Measurements from ENCODE around the gene ZNF391. TPM values are rescaled to one million over a fixed set of nuclear protein-coding genes. Genes with fewer than 3 reads are reported as not detected.

ZNF391 gene
- total and polyA plus RNA-seq, 10 donors: 1.4 to 4.9 (median 2.4) TPM

GRCh38 chr6:27414300-27414699 lies 25.7 kb downstream of the ZNF391 start:
- Histone ChIP-seq H3K27ac (no peak overlapping the region), H3K36me3 (no peaks in the 10 kb centered on the region), H3K4me3 (no peak overlapping the region), H3K4me1 (no peaks in the 10 kb centered on the region), H3K27me3 (replicated peaks in 1 of 7) (no peaks in the 10 kb centered on the region), H3K9me3 (peaks cover 0 to 4% (median 0%) of the 10 kb centered on the region in 8 donors)
- WGBS, 5 donors: 85 to 94% (median 90%) methylated on average over 4 of the region's 4 CpGs
- no peak for DNase-seq
- TF ChIP-seq POLR2A (IDR thresholded peaks at IDR 0.05): no peak
- no peak for TF ChIP-seq POLR2AphosphoS5 (IDR thresholded peaks at IDR 0.05)
- no peak for TF ChIP-seq CTCF (IDR thresholded peaks at IDR 0.05 in 8 of 11, conservative IDR thresholded peaks at IDR 0.05 in 3 of 11)
- intact Hi-C loops (cut with DNase I; ENCODE audit: low total_unique reads): no loop called here

GRCh38 chr6:27414996-27415395 lies 26.4 kb downstream of the ZNF391 start:
- 84 to 97% (median 89%) methylated on average over 1 of the region's 1 CpG for WGBS, 5 donors
- peaks cover 0 to 4% (median 0%) of the 10 kb centered on the region in 8 donors for H3K9me3 ChIP-seq
- DNase-seq: no peak
- no peaks in the 10 kb centered on the region for H3K4me1 ChIP-seq
- intact Hi-C loops (cut with DNase I; ENCODE audit: low total_unique reads): no loop called here
- H3K27ac ChIP-seq: no peak overlapping the region
- no peaks in the 10 kb centered on the region for H3K27me3 ChIP-seq (replicated peaks in 1 of 7)
- no peak overlapping the region for H3K4me3 ChIP-seq
- TF ChIP-seq POLR2A (IDR thresholded peaks at IDR 0.05): no peak
- TF ChIP-seq POLR2AphosphoS5 (IDR thresholded peaks at IDR 0.05): no peak
- no peak for TF ChIP-seq CTCF (IDR thresholded peaks at IDR 0.05 in 8 of 11, conservative IDR thresholded peaks at IDR 0.05 in 3 of 11)
- no peaks in the 10 kb centered on the region for H3K36me3 ChIP-seq

GRCh38 chr6:27415898-27416297 lies 27.3 kb downstream of the ZNF391 start:
- Histone ChIP-seq H3K27ac (no peak overlapping the region), H3K4me3 (no peak overlapping the region), H3K27me3 (replicated peaks in 1 of 7) (no peaks in the 10 kb centered on the region), H3K9me3 (peaks cover 0 to 4% (median 0%) of the 10 kb centered on the region in 8 donors), H3K4me1 (no peaks in the 10 kb centered on the region), H3K36me3 (no peaks in the 10 kb centered on the region)
- TF ChIP-seq CTCF (IDR thresholded peaks at IDR 0.05 in 8 of 11, conservative IDR thresholded peaks at IDR 0.05 in 3 of 11) (no peak), POLR2AphosphoS5 (IDR thresholded peaks at IDR 0.05) (no peak)
- no peak for DNase-seq
- intact Hi-C loops (cut with DNase I; ENCODE audit: low total_unique reads): no loop called here
- 83 to 96% (median 87%) methylated on average over 2 of the region's 2 CpGs for WGBS, 5 donors

- Histone ChIP-seq H3K9me3 (peaks cover 0 to 17% (median 2%) of the 10 kb centered on the region in 8 donors), H3K4me1 (no peaks in the 10 kb centered on the region), H3K27me3 (replicated peaks in 1 of 7) (peaks cover 0 to 5% (median 0%) of the 10 kb centered on the region in 7 donors), H3K4me3 (no peak overlapping the region), H3K36me3 (no peaks in the 10 kb centered on the region), H3K27ac (no peak overlapping the region)
- intact Hi-C loops (cut with DNase I; ENCODE audit: low total_unique reads): no loop called here
- TF ChIP-seq POLR2AphosphoS5 (IDR thresholded peaks at IDR 0.05) (no peak), CTCF (IDR thresholded peaks at IDR 0.05 in 8 of 11, conservative IDR thresholded peaks at IDR 0.05 in 3 of 11) (no peak), POLR2A (IDR thresholded peaks at IDR 0.05) (no peak)
- no peak for DNase-seq
These were observed 30.8 kb downstream of the ZNF391 start for GRCh38 chr6:27419363-27419762.
